ENCODE results near the gene ACTL10. TPM values are rescaled to one million over a fixed set of nuclear protein-coding genes. Genes with fewer than 3 reads are reported as not detected.
A peak's percentile ranks its signal among the peaks of the same experiment; 100 is the strongest.

ACTL10 gene
- total and polyA plus RNA-seq, 2 of the 4 experiments (the other 2 are of a cell fraction) = 0.18 to 0.43 TPM

GRCh38 chr20:33684533-33685327 lies 18.0 kb downstream of the ACTL10 start:
- Histone ChIP-seq H2AK9ac (replicated peaks; ENCODE audit: low read depth, low read length, poor library complexity) (peak overlapping the region; percentile 31), H2AFZ (replicated peaks; ENCODE audit: low read length, poor library complexity) (peak overlapping the region; percentile 88)
- TF ChIP-seq CTCF (conservative IDR thresholded peaks at IDR 0.05; ENCODE audit: low read depth, low read length) (no peak), RCOR1 (IDR thresholded peaks at IDR 0.05; ENCODE audit: insufficient replicate concordance, low read length) (no peak), CHD1 (IDR thresholded peaks at IDR 0.05; ENCODE audit: low read depth, low read length) (no peak), MXI1 (IDR thresholded peaks at IDR 0.05; ENCODE audit: borderline replicate concordance, low read depth, low read length) (no peak), MAZ (IDR thresholded peaks at IDR 0.05; ENCODE audit: borderline replicate concordance, low read depth, low read length) (no peak), POLR2A (IDR thresholded peaks at IDR 0.05; ENCODE audit: low read depth, low read length) (no peak), FOS (IDR thresholded peaks at IDR 0.05; ENCODE audit: low read depth, low read length) (no peak), SMC3 (IDR thresholded peaks at IDR 0.05; ENCODE audit: low read depth, low read length) (no peak), USF2 (IDR thresholded peaks at IDR 0.05; ENCODE audit: low read depth, low read length) (no peak), ELK1 (IDR thresholded peaks at IDR 0.05; ENCODE audit: borderline replicate concordance, low read depth, low read length) (no peak), RFX5 (IDR thresholded peaks at IDR 0.05; ENCODE audit: low read depth, low read length) (no peak), MAFK (IDR thresholded peaks at IDR 0.05; ENCODE audit: low read depth, low read length) (no peak), NFE2L2 (IDR thresholded peaks at IDR 0.05; ENCODE audit: low read depth, low read length) (no peak), RAD21 (IDR thresholded peaks at IDR 0.05; ENCODE audit: low read length) (no peak)

More at GRCh38 chr20:33684533-33685327, 18.0 kb downstream of the ACTL10 start:
- H3K4ac ChIP-seq (ENCODE audit: low read depth, low read length) = no peak overlapping the region; the same call in 1 of the 2 replicates
- in situ Hi-C loops (cut with MboI; ENCODE audit: low sequenced_read_pairs) = no loop called here
- peaks cover 7 to 48% of the 10 kb centered on the region in 2 experiments; a peak in 2 of 4 replicates for H3K79me1 ChIP-seq (ENCODE audit: low read depth in 1 of 2, low read length in 2 of 2)
- H3K27ac ChIP-seq (ENCODE audit: insufficient read depth, low read length) = no peak overlapping the region; the same call in 1 of the 2 replicates
- BruUV-seq (replicated peaks) = no TSS peak
- no peaks in the 10 kb centered on the region for H3K27me3 ChIP-seq (ENCODE audit: control insufficient read depth, insufficient read depth, low read length)
- no peak overlapping the region for H2BK15ac ChIP-seq (ENCODE audit: low read depth, low read length)
- ChIA-PET POLR2A (ENCODE audit: unreplicated experiment) (no interaction called here), CTCF (interaction anchor here (0.6 kb wide), 1 partner anchor 395 kb away, joined by 3 read pairs; no protein-coding TSS in a partner anchor)
- peaks cover 24% of the 10 kb centered on the region for H4K20me1 ChIP-seq (ENCODE audit: insufficient read depth, low read length)
- H3K4me1 ChIP-seq (ENCODE audit: control insufficient read depth, insufficient read depth, low read length) = peaks cover 11% of the 10 kb centered on the region
- peaks cover 22% of the 10 kb centered on the region; the same call in 1 of the 2 replicates for H3K9me1 ChIP-seq (ENCODE audit: insufficient read depth, low read length)
- intact Hi-C loops (cut with micrococcal nuclease) = loop anchor here (1.0 kb wide), 1 partner anchor 36 kb away; the partner anchor contains the start of gene PXMP4
- no peak overlapping the region for H2BK20ac ChIP-seq (ENCODE audit: low read depth, low read length)
- peak overlapping the region; percentile 81; the same call in 1 of the 2 replicates for H3K9ac ChIP-seq (ENCODE audit: low read depth, low read length)
- no peaks in the 10 kb centered on the region for H3K9me3 ChIP-seq (ENCODE audit: control insufficient read depth, insufficient read depth, low read length)
- no peak overlapping the region for H4K91ac ChIP-seq (ENCODE audit: insufficient read depth, low read depth, low read length)
- WGBS, 2 experiments (ENCODE audit: extremely low coverage in 2 of 2, insufficient read length in 1 of 2) = 40% methylated on average over 3 of the region's 10 CpGs; no CpG with 5 or more reads in 1 of the 2 experiments
- no peak overlapping the region for H3K18ac ChIP-seq (ENCODE audit: low read depth, low read length)
- ATAC-seq (ENCODE audit: low read depth) (no peak), DNase-seq (no peak)
- peak overlapping the region in 1 of 2 experiments; percentile 27; a peak in 1 of 4 replicates for H4K8ac ChIP-seq (ENCODE audit: low read depth in 2 of 2, low read length in 2 of 2)
- no peak overlapping the region for H2BK120ac ChIP-seq (ENCODE audit: low read depth, low read length)
- no peak overlapping the region for H3K4me3 ChIP-seq (ENCODE audit: insufficient read depth, low read depth, low read length)
- no peak overlapping the region for H2AK5ac ChIP-seq (ENCODE audit: low read depth, low read length)
- H3K23ac ChIP-seq (ENCODE audit: low read depth, low read length) = no peak overlapping the region
- H3K4me2 ChIP-seq (ENCODE audit: low read depth, low read length) = peak overlapping the region; percentile 23; the same call in 1 of the 2 replicates
- no peak overlapping the region for H2BK5ac ChIP-seq (ENCODE audit: low read depth, low read length, poor library complexity, severe bottlenecking)
- H3K14ac ChIP-seq (replicated peaks; ENCODE audit: low read depth, low read length) = no peak overlapping the region
- no peak overlapping the region for H4K5ac ChIP-seq (ENCODE audit: low read depth, low read length)
- no peaks in the 10 kb centered on the region for H3K36me3 ChIP-seq (ENCODE audit: control insufficient read depth, insufficient read depth, low read length)
- H3K56ac ChIP-seq (ENCODE audit: extremely low read depth, insufficient read depth, low read length) = no peak overlapping the region
- dilution Hi-C loops (cut with HindIII; ENCODE audit: low sequenced_read_pairs, unreplicated experiment) = no loop called here
